ENCODE results near the gene NR1D2. TPM values are rescaled to one million over a fixed set of nuclear protein-coding genes. Genes with fewer than 3 reads are reported as not detected.

NR1D2 gene
- total RNA-seq, 2 donors from 2014 or later = 13.0 to 14.5 TPM

GRCh38 chr3:24018784-24019570 lies 73.9 kb downstream of the NR1D2 start:
- Histone ChIP-seq H3K4me3 (no peak overlapping the region), H3K27me3 (no peaks in the 10 kb centered on the region), H3K4me1 (no peaks in the 10 kb centered on the region), H3K27ac (no peak overlapping the region), H3K9me3 (no peaks in the 10 kb centered on the region), H3K36me3 (replicated peaks in 1 of 2; ENCODE audit: insufficient read depth in 1 of 2, low read depth in 2 of 2) (no peaks in the 10 kb centered on the region)
- intact Hi-C loops (cut with DNase I) = no loop called here
- ATAC-seq = no peak
- no peak for DNase-seq
- TF ChIP-seq CTCF (IDR thresholded peaks at IDR 0.05) = no peak
- TF ChIP-seq POLR2A (IDR thresholded peaks at IDR 0.05) = no peak
- 91 to 95% methylated on average over 13 to 25 of the region's 26 CpGs for WGBS, 2 donors

GRCh38 chr3:24019585-24019984 lies 74.5 kb downstream of the NR1D2 start:
- Histone ChIP-seq H3K4me1 (no peaks in the 10 kb centered on the region), H3K36me3 (replicated peaks in 1 of 2; ENCODE audit: insufficient read depth in 1 of 2, low read depth in 2 of 2) (no peaks in the 10 kb centered on the region), H3K9me3 (no peaks in the 10 kb centered on the region), H3K4me3 (no peak overlapping the region), H3K27ac (no peak overlapping the region), H3K27me3 (no peaks in the 10 kb centered on the region)
- TF ChIP-seq POLR2A (IDR thresholded peaks at IDR 0.05) (no peak), CTCF (IDR thresholded peaks at IDR 0.05) (no peak)
- WGBS, 2 donors = 60% methylated on average over 1 to 4 of the region's 4 CpGs
- no peak for DNase-seq
- intact Hi-C loops (cut with DNase I) = no loop called here
- no peak for ATAC-seq

GRCh38 chr3:24020036-24020691 lies 75.1 kb downstream of the NR1D2 start:
- 94% methylated on average over 10 to 20 of the region's 20 CpGs for WGBS, 2 donors
- H3K9me3 ChIP-seq = no peaks in the 10 kb centered on the region
- intact Hi-C loops (cut with DNase I) = no loop called here
- no peak overlapping the region for H3K4me3 ChIP-seq
- no peak overlapping the region for H3K27ac ChIP-seq
- no peak for ATAC-seq
- no peaks in the 10 kb centered on the region for H3K36me3 ChIP-seq (replicated peaks in 1 of 2; ENCODE audit: insufficient read depth in 1 of 2, low read depth in 2 of 2)
- no peaks in the 10 kb centered on the region for H3K27me3 ChIP-seq
- no peaks in the 10 kb centered on the region for H3K4me1 ChIP-seq
- no peak for DNase-seq
- TF ChIP-seq CTCF (IDR thresholded peaks at IDR 0.05) = no peak

DNA sequence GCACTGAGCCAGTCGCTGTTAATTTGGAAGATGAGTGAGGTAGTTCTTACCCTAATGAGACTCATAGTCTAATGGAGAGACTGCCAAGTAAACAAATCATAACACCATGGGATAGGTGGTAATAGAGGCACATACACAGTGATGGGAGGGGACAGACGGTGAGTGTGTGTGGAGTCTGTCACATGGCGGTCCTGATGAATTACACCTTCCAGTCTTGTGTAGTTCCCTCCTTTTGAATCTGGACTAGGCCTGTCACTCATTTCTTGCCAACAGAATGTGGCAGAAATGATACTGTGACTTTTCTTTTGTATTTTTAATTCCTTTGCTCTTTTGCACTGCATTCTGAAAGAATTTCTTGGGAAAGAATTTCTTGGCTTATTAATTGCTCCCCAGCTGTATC lies 78.1 kb downstream of the NR1D2 start:
- Histone ChIP-seq H3K4me1 (no peaks in the 10 kb centered on the region), H3K9me3 (no peaks in the 10 kb centered on the region), H3K27me3 (no peaks in the 10 kb centered on the region), H3K36me3 (replicated peaks in 1 of 2; ENCODE audit: insufficient read depth in 1 of 2, low read depth in 2 of 2) (no peaks in the 10 kb centered on the region), H3K27ac (no peak overlapping the region), H3K4me3 (no peak overlapping the region)
- no peak for DNase-seq
- ATAC-seq = no peak
- no peak for TF ChIP-seq POLR2A (IDR thresholded peaks at IDR 0.05)
- no peak for TF ChIP-seq CTCF (IDR thresholded peaks at IDR 0.05)
- WGBS, 2 donors = 93% methylated on average over 3 of the region's 3 CpGs
- intact Hi-C loops (cut with DNase I) = no loop called here
